HG03520 (cell line): Measurements from ENCODE around the gene AUTS2.
"Not testable (repeated sequence)": the region's sequence is repeated elsewhere in the genome, so short reads cannot be mapped to it uniquely, and the experiment has no call there.

Source experiments
- ATAC-seq: cut with Tn5 transposase; IDR thresholded peaks from one replicate; pipeline ENCODE4 v1.9.1; 2021; ENCODE audit warnings: mild to moderate bottlenecking, moderate library complexity; ENCODE audit not compliant: unreplicated experiment

Gene AUTS2

GRCh38 chr7:70710011-70710480 is 1111.8 kb downstream of the AUTS2 start:
- no peak for ATAC-seq

GRCh38 chr7:70710651-70711050 is 1112.4 kb downstream of the AUTS2 start:
- ATAC-seq = no peak

GRCh38 chr7:70711452-70711851 is 1113.2 kb downstream of the AUTS2 start:
- ATAC-seq = no peak

- ATAC-seq = no peak
Observed at GRCh38 chr7:70712942-70713341, 1114.7 kb downstream of the AUTS2 start.

GRCh38 chr7:70714506-70715038 is 1116.3 kb downstream of the AUTS2 start:
- no peak for ATAC-seq

- ATAC-seq = no peak
Observed at GRCh38 chr7:70717553-70718329, 1119.5 kb downstream of the AUTS2 start.

- ATAC-seq = no peak
Observed at GRCh38 chr7:70719125-70719524, 1120.8 kb downstream of the AUTS2 start.

GRCh38 chr7:70720191-70720873 is 1122.1 kb downstream of the AUTS2 start:
- ATAC-seq = no peak

GRCh38 chr7:70721500-70721899 is 1123.2 kb downstream of the AUTS2 start:
- no peak for ATAC-seq

GRCh38 chr7:70723339-70723738 is 1125.1 kb downstream of the AUTS2 start:
- no peak for ATAC-seq

GRCh38 chr7:70725448-70725847 is 1127.2 kb downstream of the AUTS2 start:
- ATAC-seq = no peak

- ATAC-seq = no peak
Observed at GRCh38 chr7:70726294-70726693, 1128.0 kb downstream of the AUTS2 start.

- ATAC-seq = peak; percentile 65
Observed at GRCh38 chr7:70726951-70727378, 1128.7 kb downstream of the AUTS2 start.

GRCh38 chr7:70727861-70728260 is 1129.6 kb downstream of the AUTS2 start:
- ATAC-seq = no peak

- ATAC-seq = no peak
Observed at GRCh38 chr7:70728872-70729552, 1130.7 kb downstream of the AUTS2 start.

GRCh38 chr7:70729553-70730157 is 1131.4 kb downstream of the AUTS2 start:
- not testable (repeated sequence) for ATAC-seq

- no peak for ATAC-seq
Observed at GRCh38 chr7:70730451-70731110, 1132.3 kb downstream of the AUTS2 start.

GRCh38 chr7:70733090-70733489 is 1134.8 kb downstream of the AUTS2 start:
- ATAC-seq = no peak

- ATAC-seq = no peak
Observed at GRCh38 chr7:70734411-70734810, 1136.1 kb downstream of the AUTS2 start.

- ATAC-seq = no peak
Observed at GRCh38 chr7:70735313-70735712, 1137.0 kb downstream of the AUTS2 start.
